ENCODE data around the gene MIS12. TPM values are rescaled to one million over a fixed set of nuclear protein-coding genes. Genes with fewer than 3 reads are reported as not detected.

The MIS12 gene, protein sequence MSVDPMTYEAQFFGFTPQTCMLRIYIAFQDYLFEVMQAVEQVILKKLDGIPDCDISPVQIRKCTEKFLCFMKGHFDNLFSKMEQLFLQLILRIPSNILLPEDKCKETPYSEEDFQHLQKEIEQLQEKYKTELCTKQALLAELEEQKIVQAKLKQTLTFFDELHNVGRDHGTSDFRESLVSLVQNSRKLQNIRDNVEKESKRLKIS
- 10 to 100 TPM; 13.6 to 16.7 TPM for total RNA-seq

GRCh38 chr17:5486206-5487124, at the start of gene MIS12:
Gene MIS12 (plus strand): TSS chr17:5486566. CDS start chr17:5488863, 2,297 bp downstream.
- DNase-seq, result peak; percentile 99
- peaks cover 17% of the 10 kb centered on the region for H3K4me1 ChIP-seq
- peak within 1 kb of the TSS; percentile 91 for H3K4me3 ChIP-seq
- H3K27ac ChIP-seq, result peak within 1 kb of the TSS; percentile 100
- no peaks in the 10 kb centered on the region for H3K27me3 ChIP-seq
- intact Hi-C loops (cut with DNase I), result no loop called here
- TF ChIP-seq, protein P1, sequence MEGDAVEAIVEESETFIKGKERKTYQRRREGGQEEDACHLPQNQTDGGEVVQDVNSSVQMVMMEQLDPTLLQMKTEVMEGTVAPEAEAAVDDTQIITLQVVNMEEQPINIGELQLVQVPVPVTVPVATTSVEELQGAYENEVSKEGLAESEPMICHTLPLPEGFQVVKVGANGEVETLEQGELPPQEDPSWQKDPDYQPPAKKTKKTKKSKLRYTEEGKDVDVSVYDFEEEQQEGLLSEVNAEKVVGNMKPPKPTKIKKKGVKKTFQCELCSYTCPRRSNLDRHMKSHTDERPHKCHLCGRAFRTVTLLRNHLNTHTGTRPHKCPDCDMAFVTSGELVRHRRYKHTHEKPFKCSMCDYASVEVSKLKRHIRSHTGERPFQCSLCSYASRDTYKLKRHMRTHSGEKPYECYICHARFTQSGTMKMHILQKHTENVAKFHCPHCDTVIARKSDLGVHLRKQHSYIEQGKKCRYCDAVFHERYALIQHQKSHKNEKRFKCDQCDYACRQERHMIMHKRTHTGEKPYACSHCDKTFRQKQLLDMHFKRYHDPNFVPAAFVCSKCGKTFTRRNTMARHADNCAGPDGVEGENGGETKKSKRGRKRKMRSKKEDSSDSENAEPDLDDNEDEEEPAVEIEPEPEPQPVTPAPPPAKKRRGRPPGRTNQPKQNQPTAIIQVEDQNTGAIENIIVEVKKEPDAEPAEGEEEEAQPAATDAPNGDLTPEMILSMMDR (IDR thresholded peaks at IDR 0.05), result no peak
- no peaks in the 10 kb centered on the region for H3K9me3 ChIP-seq
- H3K9ac ChIP-seq (ENCODE audit: low read depth in 2 of 2, low read length in 2 of 2), result peak within 1 kb of the TSS; percentile 88 to 89
- H3K36me3 ChIP-seq, result no peaks in the 10 kb centered on the region

- TF ChIP-seq, protein P1 (IDR thresholded peaks at IDR 0.05), result no peak
- Histone ChIP-seq H3K9me3 (no peaks in the 10 kb centered on the region), H3K27me3 (no peaks in the 10 kb centered on the region), H3K36me3 (peaks cover 7% of the 10 kb centered on the region), H3K27ac (no peak overlapping the region), H3K4me3 (peak overlapping the region; percentile 99), H3K4me1 (peaks cover 3% of the 10 kb centered on the region), H3K9ac (ENCODE audit: low read depth in 2 of 2, low read length in 2 of 2) (peak overlapping the region; percentile 49 to 86)
- no peak for DNase-seq
- intact Hi-C loops (cut with DNase I), result no loop called here
Observed at GRCh38 chr17:5437721-5438317, 48.5 kb upstream of the MIS12 start.

GRCh38 chr17:5438716-5439445, 47.5 kb upstream of the MIS12 start, which contains the start of gene C1QBP:
Gene C1QBP (minus strand): TSS chr17:5439155. CDS start chr17:5439073, 82 bp downstream.
- intact Hi-C loops (cut with DNase I), result no loop called here
- peak within 1 kb of the TSS; percentile 80 to 86 for H3K9ac ChIP-seq (ENCODE audit: low read depth in 2 of 2, low read length in 2 of 2)
- H3K4me1 ChIP-seq, result peaks cover 3% of the 10 kb centered on the region
- no peaks in the 10 kb centered on the region for H3K9me3 ChIP-seq
- H3K36me3 ChIP-seq, result peaks cover 7% of the 10 kb centered on the region
- peak within 1 kb of the TSS; percentile 80 for H3K27ac ChIP-seq
- H3K27me3 ChIP-seq, result no peaks in the 10 kb centered on the region
- TF ChIP-seq, protein P1 (IDR thresholded peaks at IDR 0.05), result peak; percentile 100
- peak within 1 kb of the TSS; percentile 99 for H3K4me3 ChIP-seq
- DNase-seq, result peak; percentile 96

- TF ChIP-seq, protein P1 (IDR thresholded peaks at IDR 0.05), result peak; percentile 40
- intact Hi-C loops (cut with DNase I), result no loop called here
- peak overlapping the region; percentile 99 for H3K4me3 ChIP-seq
- DNase-seq, result no peak
- H3K36me3 ChIP-seq, result peaks cover 7% of the 10 kb centered on the region
- no peaks in the 10 kb centered on the region for H3K9me3 ChIP-seq
- H3K27ac ChIP-seq, result peak overlapping the region; percentile 80
- peaks cover 3% of the 10 kb centered on the region for H3K4me1 ChIP-seq
- peak overlapping the region; percentile 65 to 86 for H3K9ac ChIP-seq (ENCODE audit: low read depth in 2 of 2, low read length in 2 of 2)
- no peaks in the 10 kb centered on the region for H3K27me3 ChIP-seq
Observed at GRCh38 chr17:5439446-5439764, 47.0 kb upstream of the MIS12 start.

GRCh38 chr17:5443728-5444127, 42.6 kb upstream of the MIS12 start:
- no peak overlapping the region for H3K9ac ChIP-seq (ENCODE audit: low read depth in 2 of 2, low read length in 2 of 2)
- no peak overlapping the region for H3K27ac ChIP-seq
- H3K36me3 ChIP-seq, result peaks cover 2% of the 10 kb centered on the region
- TF ChIP-seq, protein P1 (IDR thresholded peaks at IDR 0.05), result no peak
- no peaks in the 10 kb centered on the region for H3K4me1 ChIP-seq
- intact Hi-C loops (cut with DNase I), result no loop called here
- no peaks in the 10 kb centered on the region for H3K9me3 ChIP-seq
- no peak for DNase-seq
- H3K4me3 ChIP-seq, result no peak overlapping the region
- no peaks in the 10 kb centered on the region for H3K27me3 ChIP-seq

Data from colonic mucosa (tissue), 4 donors.